Endothelial cell of umbilical vein (primary cell): Measurements from ENCODE around the gene TRIM58.

Source experiments
- CTCF ChIP-seq, 2 donors: IDR thresholded peaks; 1 replicate in 1 of 2; 2 replicates in 1 of 2; pipeline ENCODE4 v1.5.1; 2011; ENCODE audit warnings: low read length in 2 of 2, mild to moderate bottlenecking in 2 of 2, moderate library complexity in 2 of 2, control low read depth in 1 of 2, inconsistent platforms in 1 of 2, low read depth in 1 of 2; ENCODE audit not compliant: insufficient read depth in 1 of 2; ENCODE audit errors: extremely low read depth in 1 of 2
- EZH2 ChIP-seq: IDR thresholded peaks from 2 replicates; pipeline ENCODE4 v1.6.1; 2012; ENCODE audit warnings: borderline replicate concordance, low read depth, mild to moderate bottlenecking, moderate library complexity, low read length, inconsistent platforms; ENCODE audit not compliant: severe bottlenecking
- FOS ChIP-seq: IDR thresholded peaks from 2 replicates; pipeline ENCODE4 v1.6.1; 2011; ENCODE audit warnings: mild to moderate bottlenecking, low read length, moderate library complexity, borderline replicate concordance; ENCODE audit not compliant: insufficient read depth
- GATA2 ChIP-seq: IDR thresholded peaks from 2 replicates; pipeline ENCODE4 v1.7.0; 2011; ENCODE audit warnings: low read depth, mild to moderate bottlenecking, moderate library complexity, mixed read lengths, low read length; ENCODE audit not compliant: insufficient read length, insufficient read depth
- JUN ChIP-seq: IDR thresholded peaks from 2 replicates; pipeline ENCODE4 v1.6.1; 2011; ENCODE audit warnings: borderline replicate concordance, low read depth; ENCODE audit not compliant: insufficient read length, insufficient read depth
- MAX ChIP-seq: IDR thresholded peaks from 2 replicates; pipeline ENCODE4 v1.6.1; 2011; ENCODE audit not compliant: insufficient read depth, insufficient read length
- MYC ChIP-seq: IDR thresholded peaks from one replicate; pipeline ENCODE4 v1.6.1; 2011; ENCODE audit warnings: mild to moderate bottlenecking, low read depth, low read length
- POLR2A ChIP-seq: IDR thresholded peaks from 2 replicates; pipeline ENCODE4 v1.6.1; 2012; ENCODE audit warnings: low read depth, mild to moderate bottlenecking, control low read depth, low read length
- POLR2AphosphoS5 ChIP-seq: IDR thresholded peaks from 2 replicates; pipeline ENCODE4 v1.6.1; 2012; ENCODE audit warnings: low read depth, mild to moderate bottlenecking, control low read depth, low read length, moderate library complexity; ENCODE audit not compliant: insufficient read depth

GRCh38 chr1:247857985-247858619 lies 1.1 kb downstream of the TRIM58 start:
- no peak for TF ChIP-seq CTCF (IDR thresholded peaks at IDR 0.05; ENCODE audit: extremely low read depth in 1 of 2, insufficient read depth in 1 of 2, low read depth in 1 of 2, low read length in 2 of 2)
- TF ChIP-seq POLR2A = no peak
- no peak for TF ChIP-seq MAX
- TF ChIP-seq EZH2 = no peak
- no peak for TF ChIP-seq GATA2
- TF ChIP-seq POLR2AphosphoS5 = no peak
- TF ChIP-seq MYC = no peak
- no peak for TF ChIP-seq JUN
- TF ChIP-seq FOS = no peak
